Nephron progenitor cell (in vitro differentiated cells): ENCODE results near the gene IL13RA1.

Source experiments
- DNase-seq: peaks from one replicate; pipeline ENCODE4 v3.0.0; 2021
- H3K27ac Mint-ChIP-seq: 2 replicates; pipeline ENCODE4 v1.8.0; 2021; ENCODE audit warnings: mild to moderate bottlenecking, moderate library complexity, mixed read lengths
- H3K27me3 Mint-ChIP-seq: 2 replicates; pipeline ENCODE4 v1.8.0; 2021; ENCODE audit warnings: mild to moderate bottlenecking, low read depth, mixed read lengths; ENCODE audit not compliant: poor library complexity
- H3K36me3 Mint-ChIP-seq: 2 replicates; pipeline ENCODE4 v1.8.0; 2021; ENCODE audit warnings: low read depth, mixed read lengths
- H3K4me1 Mint-ChIP-seq: 2 replicates; pipeline ENCODE4 v1.8.0; 2021; ENCODE audit warnings: mixed read lengths
- H3K4me3 Mint-ChIP-seq: 2 replicates; pipeline ENCODE4 v1.8.0; 2021; ENCODE audit warnings: mild to moderate bottlenecking, moderate library complexity, mixed read lengths
- H3K9me3 Mint-ChIP-seq: 2 replicates; pipeline ENCODE4 v1.8.0; 2021; ENCODE audit warnings: mild to moderate bottlenecking, moderate library complexity, mixed read lengths
- CTCF ChIP-seq: fragments of 200-600 bp; sonication (generic); IDR thresholded peaks from 2 replicates; pipeline ENCODE4 v1.5.0; 2021; ENCODE audit warnings: antibody characterized with exemption

Gene IL13RA1

GRCh38 chrX:118779581-118779980, 52.2 kb downstream of the IL13RA1 start:
- H3K9me3 Mint-ChIP-seq: peaks cover 10% of the 10 kb centered on the region
- no peaks in the 10 kb centered on the region for H3K27me3 Mint-ChIP-seq
- no peak overlapping the region for H3K4me3 Mint-ChIP-seq
- H3K27ac Mint-ChIP-seq: no peak overlapping the region
- DNase-seq: no peak
- H3K4me1 Mint-ChIP-seq: no peaks in the 10 kb centered on the region
- TF ChIP-seq CTCF: no peak
- H3K36me3 Mint-ChIP-seq: peaks cover 33% of the 10 kb centered on the region

- Mint-ChIP-seq H3K27ac (no peak overlapping the region), H3K4me3 (no peak overlapping the region), H3K9me3 (peaks cover 16% of the 10 kb centered on the region), H3K4me1 (no peaks in the 10 kb centered on the region), H3K36me3 (peaks cover 42% of the 10 kb centered on the region), H3K27me3 (no peaks in the 10 kb centered on the region)
- TF ChIP-seq CTCF: no peak
- no peak for DNase-seq
Observed at GRCh38 chrX:118780509-118780908, 53.1 kb downstream of the IL13RA1 start.

- no peak for DNase-seq
- H3K4me1 Mint-ChIP-seq: no peaks in the 10 kb centered on the region
- H3K27ac Mint-ChIP-seq: no peak overlapping the region
- TF ChIP-seq CTCF: no peak
- H3K9me3 Mint-ChIP-seq: peaks cover 16% of the 10 kb centered on the region
- H3K36me3 Mint-ChIP-seq: peaks cover 39% of the 10 kb centered on the region
- H3K4me3 Mint-ChIP-seq: no peak overlapping the region
- H3K27me3 Mint-ChIP-seq: no peaks in the 10 kb centered on the region
Observed at GRCh38 chrX:118780911-118781310, 53.5 kb downstream of the IL13RA1 start.

GRCh38 chrX:118795528-118796280, 68.3 kb downstream of the IL13RA1 start:
- peaks cover under 1% of the 10 kb centered on the region for H3K27me3 Mint-ChIP-seq
- peaks cover 37% of the 10 kb centered on the region for H3K9me3 Mint-ChIP-seq
- no peak overlapping the region for H3K4me3 Mint-ChIP-seq
- peaks cover 28% of the 10 kb centered on the region for H3K36me3 Mint-ChIP-seq
- peak overlapping the region; percentile 36 for H3K27ac Mint-ChIP-seq
- TF ChIP-seq CTCF: no peak
- H3K4me1 Mint-ChIP-seq: peaks cover 19% of the 10 kb centered on the region
- DNase-seq: no peak

DNA sequence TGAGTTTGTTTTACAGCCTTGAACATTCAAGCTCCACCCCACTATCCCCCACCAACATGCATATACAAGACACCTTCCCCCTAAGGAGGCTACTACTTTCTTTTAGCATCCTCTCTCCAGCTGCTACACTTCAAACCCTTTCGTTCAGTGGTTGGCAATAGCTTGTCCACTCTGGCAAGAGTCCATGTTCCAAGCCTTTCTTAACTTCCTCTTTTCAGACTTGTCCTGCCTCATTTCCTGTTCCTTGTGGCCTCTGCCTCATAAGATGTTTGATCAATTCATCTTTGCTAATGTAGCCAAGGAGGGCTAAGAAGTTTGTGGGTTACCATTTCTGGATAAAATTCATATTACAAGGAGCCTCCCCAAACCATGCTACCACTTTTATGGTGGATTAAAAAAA, 75.5 kb downstream of the IL13RA1 start:
- Mint-ChIP-seq H3K27ac (no peak overlapping the region), H3K9me3 (peaks cover 69% of the 10 kb centered on the region), H3K4me3 (no peak overlapping the region), H3K36me3 (peaks cover 19% of the 10 kb centered on the region), H3K4me1 (no peaks in the 10 kb centered on the region), H3K27me3 (peaks cover 6% of the 10 kb centered on the region)
- TF ChIP-seq CTCF: no peak
- DNase-seq: no peak
